ENCODE data around the gene ERFL.

ERFL gene

GRCh38 chr19:41861116-41861768 lies 67.0 kb downstream of the ERFL start:
- TF ChIP-seq CREB5 (CRISPR knock-in tag; IDR thresholded peaks at IDR 0.05; ENCODE audit: low read depth) = no peak
- no peak for TF ChIP-seq TSHZ2 (CRISPR knock-in tag; IDR thresholded peaks at IDR 0.05)
- TF ChIP-seq ZC3H10 (CRISPR knock-in tag; IDR thresholded peaks at IDR 0.05) = no peak
- no peak for TF ChIP-seq TCF4 (CRISPR knock-in tag; IDR thresholded peaks at IDR 0.05; ENCODE audit: borderline replicate concordance)
- TF ChIP-seq CSRNP3 (CRISPR knock-in tag; IDR thresholded peaks at IDR 0.05) = no peak
- no peak for TF ChIP-seq RARB (CRISPR knock-in tag; IDR thresholded peaks at IDR 0.05)
- TF ChIP-seq ZNF8 (CRISPR knock-in tag; IDR thresholded peaks at IDR 0.05) = no peak
- TF ChIP-seq TOX (CRISPR knock-in tag; IDR thresholded peaks at IDR 0.05; ENCODE audit: borderline replicate concordance) = no peak

GRCh38 chr19:41860419-41861115 lies 67.7 kb downstream of the ERFL start:
- ATAC-seq = no peak
- TF ChIP-seq ZNF565 (CRISPR knock-in tag; conservative IDR thresholded peaks at IDR 0.05; ENCODE audit: low read depth) = no peak
- no peak for TF ChIP-seq PPARA (CRISPR knock-in tag; IDR thresholded peaks at IDR 0.05; ENCODE audit: borderline replicate concordance)
- no peak for TF ChIP-seq CSRNP3 (CRISPR knock-in tag; IDR thresholded peaks at IDR 0.05)
- TF ChIP-seq ISL1 (CRISPR knock-in tag; IDR thresholded peaks at IDR 0.05) = no peak
- TF ChIP-seq CREB5 (CRISPR knock-in tag; IDR thresholded peaks at IDR 0.05; ENCODE audit: low read depth) = no peak
- TF ChIP-seq ZFP30 (CRISPR knock-in tag; IDR thresholded peaks at IDR 0.05) = no peak
- no peak for TF ChIP-seq ZNF8 (CRISPR knock-in tag; IDR thresholded peaks at IDR 0.05)
- no peak for TF ChIP-seq GLIS3 (CRISPR knock-in tag; IDR thresholded peaks at IDR 0.05)
- no peak for TF ChIP-seq BACH2 (CRISPR knock-in tag; IDR thresholded peaks at IDR 0.05; ENCODE audit: borderline replicate concordance)
- TF ChIP-seq ZC3H10 (CRISPR knock-in tag; IDR thresholded peaks at IDR 0.05) = no peak
- TF ChIP-seq OSR1 (CRISPR knock-in tag; IDR thresholded peaks at IDR 0.05) = no peak
- no peak for TF ChIP-seq RARB (CRISPR knock-in tag; IDR thresholded peaks at IDR 0.05)
- no peak for TF ChIP-seq ARNTL (CRISPR knock-in tag; IDR thresholded peaks at IDR 0.05; ENCODE audit: borderline replicate concordance, low read depth)
- no peak for TF ChIP-seq SNAI2 (CRISPR knock-in tag; IDR thresholded peaks at IDR 0.05)
- TF ChIP-seq ZFP3 (CRISPR knock-in tag; IDR thresholded peaks at IDR 0.05) = no peak
- TF ChIP-seq PATZ1 (CRISPR knock-in tag; IDR thresholded peaks at IDR 0.05; ENCODE audit: borderline replicate concordance) = no peak
- no peak for TF ChIP-seq ZNF70 (CRISPR knock-in tag; IDR thresholded peaks at IDR 0.05)

More at GRCh38 chr19:41861116-41861768, 67.0 kb downstream of the ERFL start:
- ATAC-seq = no peak

Measured in SK-N-SH treated with all-trans-retinoic acid at 6 μM for 48 hours (cell line).